Hepatocyte (in vitro differentiated cells): ENCODE results near the gene MSL3.

Experiments
- CTCF ChIP-seq: fragments of 200-600 bp; sonication (generic); IDR thresholded peaks from 2 replicates; pipeline ENCODE4 v1.5.1; 2016; ENCODE audit warnings: antibody characterized with exemption, mild to moderate bottlenecking; ENCODE audit not compliant: poor library complexity
- EZH2 ChIP-seq: fragments of 200-600 bp; sonication (generic); IDR thresholded peaks from 2 replicates; pipeline ENCODE4 v1.6.1; 2016; ENCODE audit warnings: antibody characterized with exemption, mild to moderate bottlenecking, borderline replicate concordance
- EZH2phosphoT487 ChIP-seq: fragments of 200-600 bp; sonication (generic); IDR thresholded peaks from one replicate; pipeline ENCODE4 v1.6.1; 2018; ENCODE audit warnings: antibody characterized with exemption, mild to moderate bottlenecking, low read depth, moderate library complexity; ENCODE audit not compliant: unreplicated experiment, severe bottlenecking

GRCh38 chrX:11739776-11740175, 18.3 kb upstream of the MSL3 start:
- TF ChIP-seq EZH2: no peak
- no peak for TF ChIP-seq CTCF
- no peak for TF ChIP-seq EZH2phosphoT487
